IPS-20b (cell line): ENCODE results near the gene CDC5L.

Source experiments
- H3K27ac ChIP-seq: one replicate; pipeline ENCODE4 v1.5.1; 2013; ENCODE audit warnings: low read length
- H3K27me3 ChIP-seq: 2 replicates; pipeline ENCODE4 v1.6.1; 2013; ENCODE audit warnings: mild to moderate bottlenecking, low read length, inconsistent platforms; ENCODE audit not compliant: insufficient read depth
- H3K36me3 ChIP-seq: 2 replicates; pipeline ENCODE4 v1.6.1; 2013; ENCODE audit warnings: low read depth, mild to moderate bottlenecking, inconsistent platforms, low read length, moderate library complexity; ENCODE audit not compliant: insufficient read depth
- H3K4me1 ChIP-seq: 2 replicates; pipeline ENCODE4 v1.6.1; 2013; ENCODE audit warnings: mild to moderate bottlenecking, control low read depth, inconsistent platforms, low read length, moderate library complexity; ENCODE audit not compliant: insufficient read depth
- H3K4me3 ChIP-seq: 2 replicates; pipeline ENCODE4 v1.5.1; 2013; ENCODE audit warnings: mild to moderate bottlenecking, low read length, inconsistent platforms
- H3K9ac ChIP-seq: 2 replicates; pipeline ENCODE4 v1.6.1; 2013; ENCODE audit warnings: low read depth, mild to moderate bottlenecking, inconsistent platforms, low read length, moderate library complexity
- H3K9me3 ChIP-seq: 2 replicates; pipeline ENCODE4 v1.6.1; 2013; ENCODE audit warnings: mild to moderate bottlenecking, low read depth, low read length, inconsistent platforms; ENCODE audit not compliant: insufficient read depth

Gene CDC5L

DNA sequence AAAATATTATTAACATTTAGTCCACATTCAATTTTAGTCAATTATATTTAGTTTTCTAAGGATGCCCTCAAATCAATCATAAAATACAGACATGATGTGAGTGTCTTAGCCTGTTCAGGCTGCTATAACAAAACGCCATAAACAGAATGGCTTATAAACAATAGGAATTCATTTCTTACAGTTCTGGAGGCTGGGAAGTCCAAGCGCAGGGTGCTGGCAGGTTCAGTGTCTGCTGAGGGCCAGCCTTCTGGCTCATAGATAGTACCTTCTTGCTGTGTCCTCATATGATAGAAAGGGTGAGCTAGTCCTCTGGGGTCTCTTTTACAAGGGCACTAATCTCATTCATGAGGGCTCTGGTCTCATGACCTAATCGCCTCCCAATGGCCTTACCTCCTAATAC, 10.0 kb upstream of the CDC5L start:
- Histone ChIP-seq H3K9me3 (no peaks in the 10 kb centered on the region), H3K36me3 (no peaks in the 10 kb centered on the region), H3K27me3 (no peaks in the 10 kb centered on the region), H3K27ac (no peak overlapping the region), H3K4me1 (no peaks in the 10 kb centered on the region), H3K4me3 (no peak overlapping the region), H3K9ac (no peak overlapping the region)

GRCh38 chr6:44377971-44378370, 9.5 kb upstream of the CDC5L start:
- no peaks in the 10 kb centered on the region for H3K27me3 ChIP-seq
- H3K9me3 ChIP-seq: no peaks in the 10 kb centered on the region
- H3K36me3 ChIP-seq: no peaks in the 10 kb centered on the region
- H3K4me1 ChIP-seq: no peaks in the 10 kb centered on the region
- no peak overlapping the region for H3K27ac ChIP-seq
- H3K4me3 ChIP-seq: no peak overlapping the region
- H3K9ac ChIP-seq: no peak overlapping the region

DNA sequence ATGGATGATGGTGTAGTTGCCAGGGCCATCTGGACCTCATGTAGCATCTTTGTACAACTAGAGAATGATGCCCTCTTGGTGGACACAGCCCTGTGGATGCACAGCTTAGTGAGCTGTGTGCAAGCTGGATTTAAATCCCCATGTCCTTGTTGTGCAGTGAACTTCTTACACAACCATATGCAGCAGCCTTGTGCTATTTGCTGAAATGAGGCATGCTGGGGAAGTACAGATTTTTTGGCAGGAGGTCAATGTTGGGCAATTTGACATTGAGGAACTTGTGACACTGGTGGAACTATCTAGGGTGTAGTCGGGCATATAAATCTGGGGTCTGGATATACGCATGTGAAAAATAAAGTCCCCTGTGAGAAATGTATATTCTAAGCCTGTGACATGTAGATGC, 5.8 kb upstream of the CDC5L start:
- H3K27ac ChIP-seq: no peak overlapping the region
- no peaks in the 10 kb centered on the region for H3K9me3 ChIP-seq
- H3K9ac ChIP-seq: no peak overlapping the region

DNA sequence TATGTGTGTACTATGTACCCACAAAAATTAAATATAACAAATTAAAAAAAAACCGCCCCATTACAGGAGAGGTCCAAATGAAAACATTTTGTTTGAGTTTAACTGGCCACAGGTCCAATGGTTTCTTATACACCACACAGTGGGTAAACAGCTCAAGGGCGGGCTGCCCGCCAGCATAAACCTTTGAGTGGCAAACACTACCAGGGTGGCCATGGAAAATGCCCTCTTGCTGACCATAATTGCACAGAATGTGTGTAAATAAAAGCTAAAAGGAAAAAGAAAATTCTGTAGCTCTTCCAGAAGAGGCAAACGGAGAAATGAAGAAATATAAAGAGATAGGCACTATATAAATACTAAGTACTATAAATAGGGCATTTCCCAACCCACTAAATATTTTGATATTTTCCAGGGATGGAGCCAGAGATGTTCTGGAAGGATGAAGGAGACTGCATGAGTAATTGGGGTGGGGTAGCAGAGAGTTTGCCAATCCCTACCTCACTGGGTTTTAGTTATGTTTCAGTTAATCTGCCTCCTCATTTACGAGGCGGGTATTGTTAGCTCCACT, 1.1 kb upstream of the CDC5L start:
- Histone ChIP-seq H3K27me3 (no peaks in the 10 kb centered on the region), H3K4me1 (peaks cover 11% of the 10 kb centered on the region; the same call in 1 of the 2 replicates), H3K4me3 (peak overlapping the region; percentile 90), H3K27ac (peak overlapping the region; percentile 73), H3K9ac (peak overlapping the region; percentile 94; the same call in 1 of the 2 replicates), H3K36me3 (peaks cover 11% of the 10 kb centered on the region; the same call in 1 of the 2 replicates), H3K9me3 (no peaks in the 10 kb centered on the region)

More for the DNA sequence above, 5.8 kb upstream of the CDC5L start:
- Histone ChIP-seq H3K36me3 (no peaks in the 10 kb centered on the region), H3K4me1 (peaks cover 3% of the 10 kb centered on the region; the same call in 1 of the 2 replicates), H3K27me3 (no peaks in the 10 kb centered on the region), H3K4me3 (no peak overlapping the region)

DNA sequence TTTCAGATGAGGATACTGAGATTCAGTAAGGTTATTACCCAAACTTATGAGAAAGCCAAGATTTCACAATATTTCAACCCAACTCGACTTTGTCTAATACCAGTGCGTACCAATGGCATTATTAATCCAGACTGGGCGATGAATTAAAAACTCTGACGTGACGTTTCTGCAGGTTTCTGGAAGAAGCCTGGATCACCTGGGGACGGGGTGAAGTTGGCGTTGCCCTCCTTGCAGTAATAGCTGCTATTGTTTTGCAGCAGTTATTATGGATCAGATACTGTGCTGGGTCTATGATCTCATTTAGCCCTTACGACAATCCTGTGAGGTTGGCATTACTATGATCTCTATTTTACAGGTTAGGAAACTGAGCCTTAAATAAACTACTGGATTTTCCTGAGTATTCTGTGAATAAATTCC, 569 bp upstream of the CDC5L start:
- peak overlapping the region; percentile 90 for H3K4me3 ChIP-seq
- peak overlapping the region; percentile 73 for H3K27ac ChIP-seq
- peaks cover 11% of the 10 kb centered on the region; the same call in 1 of the 2 replicates for H3K4me1 ChIP-seq
- peak overlapping the region; percentile 94 for H3K9ac ChIP-seq
- H3K27me3 ChIP-seq: no peaks in the 10 kb centered on the region
- no peaks in the 10 kb centered on the region for H3K9me3 ChIP-seq
- peaks cover 16% of the 10 kb centered on the region; the same call in 1 of the 2 replicates for H3K36me3 ChIP-seq

GRCh38 chr6:44388135-44388487, 605 bp downstream of the CDC5L start:
- peak overlapping the region; percentile 92; the same call in 1 of the 2 replicates for H3K9ac ChIP-seq
- no peak overlapping the region for H3K27ac ChIP-seq
- no peaks in the 10 kb centered on the region for H3K27me3 ChIP-seq
- H3K4me3 ChIP-seq: peak overlapping the region; percentile 90
- peaks cover 11% of the 10 kb centered on the region; the same call in 1 of the 2 replicates for H3K4me1 ChIP-seq
- peaks cover 28% of the 10 kb centered on the region for H3K36me3 ChIP-seq
- H3K9me3 ChIP-seq: no peaks in the 10 kb centered on the region

DNA sequence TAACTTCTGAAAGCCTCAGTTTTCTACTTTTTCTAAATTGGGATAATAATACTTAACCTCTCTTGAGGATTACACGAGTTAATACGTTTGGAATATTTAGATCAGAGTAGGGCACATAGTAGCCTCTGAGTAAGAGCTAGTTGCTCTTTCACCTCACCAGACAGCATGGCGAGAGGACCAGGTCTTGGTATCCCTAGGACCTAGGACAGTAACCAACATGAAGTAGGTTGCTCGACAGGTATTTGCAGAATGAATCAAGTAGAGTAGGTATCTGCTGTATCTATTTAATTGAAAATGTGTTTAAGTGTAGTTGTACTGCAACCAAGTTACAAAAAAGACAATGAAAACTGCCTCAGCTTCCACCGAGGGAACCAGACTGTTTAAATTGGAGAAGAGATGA, 1.4 kb downstream of the CDC5L start:
- Histone ChIP-seq H3K27ac (no peak overlapping the region), H3K9ac (peak overlapping the region; percentile 92; the same call in 1 of the 2 replicates), H3K4me1 (peaks cover 11% of the 10 kb centered on the region; the same call in 1 of the 2 replicates), H3K9me3 (no peaks in the 10 kb centered on the region), H3K36me3 (peaks cover 36% of the 10 kb centered on the region), H3K4me3 (peak overlapping the region; percentile 90), H3K27me3 (no peaks in the 10 kb centered on the region)

DNA sequence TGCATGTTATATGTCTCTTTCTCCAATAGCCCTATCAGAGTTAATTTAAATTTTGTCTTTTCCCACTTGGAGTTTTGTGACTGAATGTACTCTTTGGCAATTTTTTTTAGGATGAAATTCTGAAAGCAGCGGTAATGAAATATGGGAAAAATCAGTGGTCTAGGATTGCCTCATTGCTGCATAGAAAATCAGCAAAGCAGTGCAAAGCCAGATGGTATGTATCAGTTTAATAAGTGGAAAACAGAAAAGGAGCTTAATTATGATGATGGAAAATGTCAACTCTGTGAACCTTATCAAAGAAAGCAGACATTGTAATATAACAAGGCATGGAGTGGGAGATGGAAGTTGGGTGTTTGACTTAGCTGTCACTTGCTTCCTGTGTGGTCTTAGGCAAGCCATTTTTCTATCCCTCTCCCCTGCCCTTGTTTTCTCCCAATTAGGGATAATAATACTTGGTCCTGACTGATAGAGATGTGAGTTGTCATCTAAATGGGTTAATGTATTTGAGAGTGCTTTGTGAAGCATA, 2.7 kb downstream of the CDC5L start:
- H3K27ac ChIP-seq: no peak overlapping the region
- H3K27me3 ChIP-seq: no peaks in the 10 kb centered on the region
- H3K4me3 ChIP-seq: no peak overlapping the region
- no peaks in the 10 kb centered on the region for H3K9me3 ChIP-seq
- peaks cover 11% of the 10 kb centered on the region; the same call in 1 of the 2 replicates for H3K4me1 ChIP-seq
- peaks cover 49% of the 10 kb centered on the region for H3K36me3 ChIP-seq
- H3K9ac ChIP-seq: no peak overlapping the region

DNA sequence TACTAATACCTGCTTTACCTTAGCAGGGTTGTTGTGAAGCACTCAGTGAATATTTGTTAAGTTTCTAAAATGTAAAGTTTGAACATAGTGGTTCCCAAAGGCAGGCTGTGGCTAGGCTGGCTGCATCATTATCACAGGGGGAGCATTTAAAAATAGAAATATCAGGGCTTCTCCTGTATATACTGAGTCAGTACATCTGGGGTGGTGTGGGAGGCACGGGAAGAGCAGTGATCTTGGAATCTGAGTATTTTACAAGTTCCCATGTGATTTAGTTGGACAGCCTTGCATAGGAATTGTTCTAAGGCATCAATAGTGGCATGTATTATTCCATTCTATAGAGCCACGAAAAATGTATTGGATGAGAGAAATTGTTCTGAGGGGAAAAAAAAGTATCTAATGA, 8.0 kb downstream of the CDC5L start:
- Histone ChIP-seq H3K27ac (no peak overlapping the region), H3K9me3 (no peaks in the 10 kb centered on the region), H3K4me1 (no peaks in the 10 kb centered on the region), H3K36me3 (peaks cover 85% of the 10 kb centered on the region), H3K4me3 (no peak overlapping the region), H3K27me3 (no peaks in the 10 kb centered on the region), H3K9ac (no peak overlapping the region)

GRCh38 chr6:44396968-44397367, 9.5 kb downstream of the CDC5L start:
- Histone ChIP-seq H3K27ac (no peak overlapping the region), H3K27me3 (no peaks in the 10 kb centered on the region), H3K9ac (no peak overlapping the region), H3K36me3 (peaks cover 84% of the 10 kb centered on the region), H3K4me1 (no peaks in the 10 kb centered on the region), H3K9me3 (no peaks in the 10 kb centered on the region), H3K4me3 (no peak overlapping the region)

DNA sequence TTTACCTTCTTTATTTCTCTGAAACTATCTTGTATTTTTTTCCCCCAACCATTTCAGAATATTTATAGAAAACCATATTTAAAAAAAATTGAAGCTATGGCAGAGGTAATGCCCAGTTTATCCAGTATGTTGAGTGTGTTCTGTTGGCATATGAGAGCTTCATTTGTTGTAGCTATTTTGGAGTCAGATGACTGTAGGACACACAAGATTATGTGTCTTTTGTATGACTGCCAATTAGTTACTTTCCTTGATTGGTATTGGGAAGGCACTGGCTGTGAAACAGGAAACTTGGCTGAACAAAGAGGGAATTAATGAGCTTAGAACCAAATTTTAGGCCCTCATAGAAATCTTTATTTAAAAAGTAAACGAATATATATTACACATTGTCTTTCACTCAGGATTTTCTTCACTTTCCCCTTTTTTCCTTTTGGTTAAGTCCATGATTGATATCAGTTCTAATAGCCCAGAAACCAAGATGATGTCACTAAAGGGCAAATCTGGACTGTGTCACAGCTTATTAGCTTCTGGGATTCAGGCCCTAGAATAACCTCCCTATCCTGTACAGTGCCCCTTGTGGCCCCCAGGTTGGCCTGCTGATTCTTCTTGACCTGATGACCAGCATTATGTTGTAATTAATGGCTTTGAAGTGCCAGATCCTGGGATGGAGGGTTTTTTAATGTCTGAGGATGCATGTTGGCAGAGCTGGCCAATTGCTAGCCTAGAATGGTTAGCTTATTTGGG, 10.1 kb downstream of the CDC5L start:
- H3K27me3 ChIP-seq: no peaks in the 10 kb centered on the region
- H3K27ac ChIP-seq: no peak overlapping the region
- peaks cover 82% of the 10 kb centered on the region for H3K36me3 ChIP-seq
- no peaks in the 10 kb centered on the region for H3K4me1 ChIP-seq
- H3K4me3 ChIP-seq: no peak overlapping the region
- no peaks in the 10 kb centered on the region for H3K9me3 ChIP-seq
- no peak overlapping the region for H3K9ac ChIP-seq

GRCh38 chr6:44399991-44400390, 12.5 kb downstream of the CDC5L start:
- H3K36me3 ChIP-seq: peaks cover 82% of the 10 kb centered on the region
- H3K9ac ChIP-seq: no peak overlapping the region
- H3K9me3 ChIP-seq: no peaks in the 10 kb centered on the region
- no peak overlapping the region for H3K4me3 ChIP-seq
- no peak overlapping the region for H3K27ac ChIP-seq
- H3K27me3 ChIP-seq: no peaks in the 10 kb centered on the region
- H3K4me1 ChIP-seq: no peaks in the 10 kb centered on the region
